Stimulated activated CD4-positive, alpha-beta T cell treated with anti-CD3 and anti-CD28 coated beads, Interleukin-15, amount 100 ng/mL, for 24 hours (primary cell): Measurements from ENCODE around the gene TSPAN9.

ENCODE experiments used
- DNase-seq: peaks from one replicate; pipeline ENCODE4 v3.0.0-alpha.2; 2020

The TSPAN9 gene

DNA sequence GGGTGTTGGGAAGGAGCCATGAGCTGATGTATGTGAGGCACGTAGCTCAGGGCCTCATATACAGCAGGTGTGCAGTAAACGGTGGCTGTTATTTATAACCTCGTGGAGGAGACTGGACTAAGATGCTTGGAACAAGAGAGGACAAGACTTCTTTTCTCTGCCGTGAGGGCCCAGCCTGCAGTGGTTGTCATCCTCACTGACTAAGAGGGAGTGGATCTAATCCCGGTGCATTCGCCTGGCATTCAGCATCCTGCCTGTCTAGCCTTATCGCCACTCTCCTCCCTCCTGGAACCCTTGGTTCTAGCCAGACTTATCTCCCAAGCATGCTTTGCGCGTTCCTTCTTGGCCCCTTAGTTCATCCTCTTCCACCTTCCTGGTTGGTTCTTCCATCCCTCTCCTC is 3.9 kb downstream of the TSPAN9 start:
- DNase-seq, result no peak

GRCh38 chr12:3081886-3082285 is 4.7 kb downstream of the TSPAN9 start:
- DNase-seq, result no peak

GRCh38 chr12:3083241-3083920 is 6.2 kb downstream of the TSPAN9 start:
- no peak for DNase-seq

DNA sequence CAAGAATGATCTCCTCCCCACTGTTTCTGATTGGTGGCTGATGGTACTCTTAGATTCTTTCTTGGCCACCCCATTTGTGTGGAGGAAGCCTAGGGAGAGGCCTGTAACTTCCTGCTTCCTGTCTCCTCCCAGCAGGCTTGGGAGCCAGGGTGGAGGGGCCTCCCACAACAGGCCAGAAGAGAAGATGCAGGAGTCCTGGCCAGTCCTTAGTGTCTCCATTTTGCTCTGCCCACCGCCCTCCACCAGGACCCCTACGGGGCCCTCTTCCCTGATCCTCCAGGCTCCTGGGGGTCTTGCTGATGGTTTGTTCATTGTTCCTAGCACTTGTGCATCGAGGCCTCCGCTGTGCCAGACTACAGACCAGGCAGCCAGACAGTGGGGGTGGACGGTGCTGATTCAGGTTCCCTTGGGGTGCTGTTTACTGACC is 6.8 kb downstream of the TSPAN9 start:
- no peak for DNase-seq

GRCh38 chr12:3084742-3085141 is 7.6 kb downstream of the TSPAN9 start:
- no peak for DNase-seq

GRCh38 chr12:3085341-3086139 is 8.4 kb downstream of the TSPAN9 start:
- DNase-seq, result no peak

DNA sequence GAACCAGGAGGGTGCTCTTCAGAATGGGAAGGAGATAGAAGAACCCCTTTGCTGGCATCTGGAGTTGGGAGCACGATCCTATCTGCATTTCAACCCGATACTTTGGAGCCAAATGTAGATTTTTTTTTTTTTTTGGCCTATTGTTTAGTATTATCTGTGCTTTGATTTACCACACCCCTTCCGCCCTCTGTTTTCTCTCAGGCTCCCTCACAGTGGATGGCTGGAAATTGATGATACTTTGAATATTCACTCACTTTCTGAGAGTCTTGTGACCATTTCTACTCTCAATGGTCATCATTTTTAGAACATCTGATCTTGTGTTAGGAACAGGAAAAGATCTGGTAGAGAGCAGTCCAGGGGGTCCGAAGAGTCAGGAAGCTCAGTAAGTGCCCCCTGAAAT is 9.0 kb downstream of the TSPAN9 start:
- no peak for DNase-seq

DNA sequence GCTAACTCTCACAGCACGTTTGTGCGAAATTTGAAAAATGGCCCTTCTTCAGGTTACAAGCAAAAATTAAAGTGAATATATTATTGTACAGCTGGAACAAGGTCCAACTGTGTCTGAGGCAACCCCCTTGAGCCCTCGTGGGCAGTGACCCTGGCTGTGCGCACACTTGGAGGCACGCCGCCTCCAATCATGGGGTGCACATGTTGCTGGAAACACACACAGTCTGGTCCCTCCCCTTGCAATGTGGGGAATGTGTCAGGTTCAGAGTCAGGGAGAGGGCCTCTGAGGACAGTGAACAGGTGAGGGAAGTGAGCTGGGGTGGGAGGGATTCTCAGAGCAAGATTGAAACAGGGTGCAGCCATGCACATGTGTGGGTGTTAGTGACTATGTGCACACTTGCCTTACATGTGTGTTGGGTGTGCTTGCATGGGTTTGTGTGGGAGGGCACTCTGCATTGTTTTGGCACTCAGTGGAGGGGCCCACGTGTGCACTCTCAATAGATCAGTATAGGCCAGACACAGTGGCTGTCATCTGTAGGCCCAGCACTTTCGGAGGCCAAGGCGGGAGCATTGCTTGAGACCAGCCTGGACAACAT is 9.6 kb downstream of the TSPAN9 start:
- DNase-seq, result no peak

GRCh38 chr12:3087758-3088650 is 10.8 kb downstream of the TSPAN9 start:
- DNase-seq, result no peak

DNA sequence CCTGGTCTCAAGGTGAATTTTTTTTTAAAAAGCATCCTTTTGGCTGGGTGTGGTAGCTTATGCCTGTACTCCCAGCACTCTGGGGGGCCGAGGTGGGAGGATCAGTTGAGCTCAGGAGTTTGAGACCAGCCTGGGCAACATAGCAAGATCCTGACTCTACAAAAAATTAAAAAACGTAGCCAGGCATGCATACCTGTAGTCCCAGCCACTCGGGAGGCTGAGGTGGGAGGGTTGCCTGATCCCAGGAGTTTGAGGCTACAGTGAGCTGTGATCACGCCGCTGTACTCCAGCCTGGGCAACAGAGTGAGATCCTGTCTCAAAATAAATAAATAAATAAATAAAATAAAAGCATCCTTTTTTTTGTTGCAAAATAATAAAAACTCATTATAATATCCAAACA is 12.4 kb downstream of the TSPAN9 start:
- DNase-seq, result no peak

DNA sequence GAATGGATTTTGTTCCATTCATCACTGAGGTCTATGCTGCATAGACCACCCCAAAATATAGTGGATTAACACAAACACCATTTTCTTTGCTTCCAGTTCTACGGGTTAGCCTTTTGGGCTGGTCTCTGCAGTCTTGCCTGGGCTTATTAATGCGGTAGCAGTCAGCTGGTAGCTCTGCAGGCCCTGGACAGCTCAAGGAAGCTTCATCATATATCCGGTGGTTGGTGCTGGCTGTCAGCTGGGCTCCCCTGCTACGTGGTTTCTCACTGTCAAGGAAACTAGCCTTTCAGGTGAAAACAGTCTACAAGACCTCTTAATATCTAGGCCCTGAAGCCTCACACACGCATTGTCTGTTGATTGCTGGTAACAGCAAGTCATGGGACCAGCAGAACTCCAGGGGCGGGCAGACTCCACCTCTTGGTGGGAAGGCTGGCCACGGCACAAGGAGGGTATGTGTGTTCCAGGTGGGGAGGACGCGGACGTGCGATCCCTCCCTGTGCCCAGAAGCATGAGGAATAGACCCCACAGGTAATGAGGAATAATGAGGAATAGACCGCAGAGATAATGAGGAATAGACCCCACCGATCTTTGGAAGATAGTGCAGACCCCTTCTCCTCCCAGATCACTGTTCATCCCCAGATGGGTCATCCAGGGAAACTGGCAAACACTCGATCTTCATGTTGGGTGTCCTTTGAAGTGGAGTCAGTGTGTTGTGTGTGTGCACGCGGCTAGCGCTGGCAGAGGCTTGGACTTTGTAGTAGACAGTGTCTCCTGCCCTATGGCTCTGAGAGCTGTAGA is 13.3 kb downstream of the TSPAN9 start:
- DNase-seq, result no peak

DNA sequence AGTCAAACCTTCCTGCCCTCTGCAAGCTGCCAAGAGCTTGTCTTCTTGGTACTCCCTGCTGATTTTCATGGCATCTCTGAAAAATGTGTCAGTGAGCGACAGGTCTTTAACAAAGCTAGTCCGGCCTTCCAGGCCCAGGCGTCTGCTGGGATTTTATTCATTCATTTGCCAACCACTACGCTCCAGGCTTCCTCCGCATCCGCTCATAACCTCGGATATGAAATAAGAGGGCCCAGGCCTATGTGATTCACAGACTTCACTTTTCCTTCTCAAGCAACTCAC is 13.8 kb downstream of the TSPAN9 start:
- no peak for DNase-seq

GRCh38 chr12:3091382-3092241 is 14.4 kb downstream of the TSPAN9 start:
- no peak for DNase-seq

GRCh38 chr12:3092764-3093163 is 15.6 kb downstream of the TSPAN9 start:
- DNase-seq, result no peak

- no peak for DNase-seq
Observed at GRCh38 chr12:3097186-3097804, 20.1 kb downstream of the TSPAN9 start.

DNA sequence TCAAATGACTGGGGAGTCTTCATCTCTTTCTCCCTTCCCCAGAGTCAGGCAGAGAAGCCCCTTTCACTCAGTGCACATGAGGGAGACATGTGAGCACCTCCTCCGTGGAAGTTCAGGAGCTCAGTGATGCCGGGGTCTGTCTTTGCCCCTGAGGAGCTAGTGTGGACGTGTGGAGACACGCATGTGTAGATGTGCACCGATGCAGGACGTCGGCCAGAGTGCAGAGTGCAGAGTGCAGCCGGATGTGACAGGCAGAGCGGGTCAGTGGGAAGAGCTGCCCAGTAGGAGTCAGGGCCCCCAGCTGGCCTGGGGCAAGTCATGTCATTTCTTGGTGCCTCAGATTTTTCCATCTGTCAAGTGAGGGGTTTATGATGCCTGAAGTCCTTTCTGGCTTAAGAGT is 20.7 kb downstream of the TSPAN9 start:
- no peak for DNase-seq

GRCh38 chr12:3098436-3098835 is 21.3 kb downstream of the TSPAN9 start:
- DNase-seq, result no peak

DNA sequence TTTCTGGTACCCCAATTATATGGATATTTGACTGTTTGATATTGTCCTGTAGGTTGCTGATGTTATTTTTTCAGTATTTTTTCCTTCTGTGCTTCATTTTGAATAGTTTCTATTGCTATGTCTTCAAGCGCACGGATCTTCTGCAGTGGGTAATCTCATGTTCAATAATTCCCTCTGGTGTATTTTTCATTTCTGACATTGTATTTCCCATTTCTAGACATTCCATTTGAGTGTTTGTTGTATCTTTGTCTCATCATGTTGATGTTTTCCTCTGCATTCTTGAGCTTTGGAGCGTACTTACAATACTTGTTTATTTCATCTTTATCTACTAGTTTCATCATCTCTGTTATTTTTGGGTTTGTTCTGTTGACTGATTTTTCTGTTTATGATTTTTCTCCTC is 22.0 kb downstream of the TSPAN9 start:
- no peak for DNase-seq

- DNase-seq, result no peak
Observed at GRCh38 chr12:3101309-3102024, 24.3 kb downstream of the TSPAN9 start.

DNA sequence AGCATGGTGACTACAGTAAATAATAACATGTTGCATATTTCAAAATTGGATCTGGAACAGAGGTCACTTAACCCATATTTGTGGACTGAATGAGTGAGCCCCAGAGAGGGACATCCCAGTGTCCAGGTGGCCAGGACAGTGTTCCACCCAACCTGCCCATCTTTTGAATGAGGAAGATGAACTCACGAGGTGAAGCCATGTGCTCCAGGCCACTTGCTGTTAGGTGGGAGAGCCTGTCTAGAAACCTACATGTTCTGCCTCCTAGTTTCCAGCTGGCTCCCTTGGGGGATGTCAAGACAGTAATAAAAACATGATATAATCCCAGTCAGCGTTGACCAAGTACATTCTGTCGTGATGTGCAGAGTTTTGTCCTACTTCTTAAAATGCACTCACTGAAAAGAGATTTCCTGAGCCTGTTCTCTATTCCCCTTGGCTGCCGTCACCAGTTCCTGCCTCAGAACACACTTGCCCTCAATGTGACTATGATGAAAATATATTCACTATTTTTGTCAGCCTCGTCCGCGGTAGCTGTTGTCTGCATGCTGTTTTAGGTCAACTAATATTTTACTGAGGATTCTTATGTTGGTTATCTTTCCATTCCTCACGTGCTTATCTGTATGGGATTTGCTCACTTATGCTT is 25.7 kb downstream of the TSPAN9 start:
- DNase-seq, result no peak
